Measurements from ENCODE around the gene SEPTIN2. TPM values are rescaled to one million over a fixed set of nuclear protein-coding genes. Genes with fewer than 3 reads are reported as not detected.

The SEPTIN2 gene
- total RNA-seq, 3 donors from 2014 or later, result 298 to 321 (median 299) TPM

DNA sequence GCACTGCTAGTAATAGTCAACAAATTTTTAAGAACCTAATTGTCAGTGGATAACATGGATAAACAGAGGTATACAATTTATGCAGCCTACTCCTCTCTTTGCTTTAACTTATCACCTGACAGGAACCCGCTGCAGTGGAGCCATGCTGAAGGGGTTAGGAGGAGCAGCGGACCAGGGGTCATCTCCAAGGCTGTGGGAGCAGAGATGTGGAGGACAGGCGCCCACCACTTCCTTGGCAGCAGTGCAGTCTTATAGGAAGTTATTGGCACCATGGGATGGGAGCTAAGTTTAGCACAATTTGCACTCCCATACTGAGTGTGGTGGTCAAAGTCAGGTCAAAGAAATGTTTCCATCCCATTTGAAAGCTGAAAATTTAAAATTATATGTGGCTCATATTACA, 35.9 kb upstream of the SEPTIN2 start:
- intact Hi-C loops (cut with DNase I; ENCODE audit: low total_unique reads), result no loop called here
- H3K27ac ChIP-seq, result no peak overlapping the region
- TF ChIP-seq POLR2A (IDR thresholded peaks at IDR 0.05) (no peak), POLR2AphosphoS5 (IDR thresholded peaks at IDR 0.05) (no peak)
- TF ChIP-seq, protein P1, sequence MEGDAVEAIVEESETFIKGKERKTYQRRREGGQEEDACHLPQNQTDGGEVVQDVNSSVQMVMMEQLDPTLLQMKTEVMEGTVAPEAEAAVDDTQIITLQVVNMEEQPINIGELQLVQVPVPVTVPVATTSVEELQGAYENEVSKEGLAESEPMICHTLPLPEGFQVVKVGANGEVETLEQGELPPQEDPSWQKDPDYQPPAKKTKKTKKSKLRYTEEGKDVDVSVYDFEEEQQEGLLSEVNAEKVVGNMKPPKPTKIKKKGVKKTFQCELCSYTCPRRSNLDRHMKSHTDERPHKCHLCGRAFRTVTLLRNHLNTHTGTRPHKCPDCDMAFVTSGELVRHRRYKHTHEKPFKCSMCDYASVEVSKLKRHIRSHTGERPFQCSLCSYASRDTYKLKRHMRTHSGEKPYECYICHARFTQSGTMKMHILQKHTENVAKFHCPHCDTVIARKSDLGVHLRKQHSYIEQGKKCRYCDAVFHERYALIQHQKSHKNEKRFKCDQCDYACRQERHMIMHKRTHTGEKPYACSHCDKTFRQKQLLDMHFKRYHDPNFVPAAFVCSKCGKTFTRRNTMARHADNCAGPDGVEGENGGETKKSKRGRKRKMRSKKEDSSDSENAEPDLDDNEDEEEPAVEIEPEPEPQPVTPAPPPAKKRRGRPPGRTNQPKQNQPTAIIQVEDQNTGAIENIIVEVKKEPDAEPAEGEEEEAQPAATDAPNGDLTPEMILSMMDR (IDR thresholded peaks at IDR 0.05), result no peak
- no peaks in the 10 kb centered on the region for H3K4me1 ChIP-seq
- H3K4me3 ChIP-seq, result no peak overlapping the region
- H3K36me3 ChIP-seq, result no peaks in the 10 kb centered on the region
- DNase-seq (ENCODE audit: low spot score in 2 of 2), result no peak
- H3K27me3 ChIP-seq, result no peaks in the 10 kb centered on the region
- H3K9me3 ChIP-seq, result no peaks in the 10 kb centered on the region

DNA sequence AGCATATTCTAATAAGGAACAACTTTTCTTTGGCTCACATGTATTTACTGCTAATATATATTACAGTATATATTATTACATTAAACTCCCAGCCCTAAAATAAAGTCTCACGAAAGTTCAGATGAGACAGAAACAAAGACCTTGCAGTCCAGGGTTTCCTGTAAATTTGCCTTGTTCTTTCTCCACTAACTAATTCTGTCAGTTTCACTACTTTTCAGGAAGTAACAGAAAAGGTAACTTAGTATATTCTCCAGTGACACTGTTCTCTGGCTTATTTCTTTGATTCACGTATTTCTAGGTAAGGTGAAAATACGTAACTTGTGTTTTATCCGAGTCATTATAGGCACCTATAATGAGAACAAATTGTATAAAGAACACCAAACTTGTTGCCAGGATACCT, 35.4 kb upstream of the SEPTIN2 start:
- Histone ChIP-seq H3K27ac (no peak overlapping the region), H3K4me1 (no peaks in the 10 kb centered on the region), H3K9me3 (no peaks in the 10 kb centered on the region), H3K4me3 (no peak overlapping the region), H3K36me3 (no peaks in the 10 kb centered on the region), H3K27me3 (no peaks in the 10 kb centered on the region)
- intact Hi-C loops (cut with DNase I; ENCODE audit: low total_unique reads), result no loop called here
- TF ChIP-seq POLR2AphosphoS5 (IDR thresholded peaks at IDR 0.05), result no peak
- DNase-seq (ENCODE audit: low spot score in 2 of 2), result no peak

DNA sequence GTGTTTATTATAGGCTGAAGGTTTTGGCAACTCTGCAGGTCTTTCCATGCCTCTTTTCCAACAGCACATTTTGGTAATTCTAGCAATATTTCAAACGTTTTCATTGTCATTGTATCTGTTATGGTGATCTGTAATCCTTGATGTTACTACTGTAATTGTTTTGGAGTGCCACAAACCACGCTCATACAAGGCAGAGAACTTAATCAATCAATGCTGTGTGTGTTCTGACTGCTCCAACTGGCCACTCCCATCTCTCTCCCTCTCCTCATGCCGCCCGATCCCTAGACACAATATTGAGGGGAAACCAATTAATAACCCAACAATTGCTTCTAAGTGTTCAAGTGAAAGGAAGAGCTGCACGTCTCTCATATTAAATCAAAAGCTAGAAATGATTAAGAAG, 33.2 kb upstream of the SEPTIN2 start:
- no peaks in the 10 kb centered on the region for H3K4me1 ChIP-seq
- intact Hi-C loops (cut with DNase I; ENCODE audit: low total_unique reads), result no loop called here
- no peak overlapping the region for H3K27ac ChIP-seq
- no peak for TF ChIP-seq POLR2A (IDR thresholded peaks at IDR 0.05)
- no peak for TF ChIP-seq POLR2AphosphoS5 (IDR thresholded peaks at IDR 0.05)
- TF ChIP-seq, protein P1 (IDR thresholded peaks at IDR 0.05), result no peak
- no peaks in the 10 kb centered on the region for H3K27me3 ChIP-seq
- no peaks in the 10 kb centered on the region for H3K36me3 ChIP-seq
- no peak overlapping the region for H3K4me3 ChIP-seq
- no peak for DNase-seq (ENCODE audit: low spot score in 2 of 2)
- H3K9me3 ChIP-seq, result no peaks in the 10 kb centered on the region

DNA sequence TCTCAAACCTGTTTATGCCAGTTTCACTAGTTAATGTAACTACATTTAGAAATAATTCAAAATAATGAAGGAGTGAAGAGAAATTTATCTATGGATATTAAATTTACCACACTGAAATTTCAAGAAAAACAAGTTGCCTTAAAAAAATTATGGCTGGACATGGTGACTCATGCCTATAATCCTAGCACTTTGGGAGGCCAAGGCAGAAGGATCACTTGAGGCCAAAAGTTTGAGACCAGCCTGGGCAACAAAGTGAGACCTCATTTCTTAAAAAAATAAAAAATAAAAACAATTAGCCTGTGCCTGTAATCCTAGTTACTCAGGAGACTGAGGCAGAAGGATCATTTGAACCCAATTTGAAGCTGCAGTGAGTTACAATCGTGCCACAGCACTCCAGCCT, 30.1 kb upstream of the SEPTIN2 start:
- TF ChIP-seq, protein P1 (IDR thresholded peaks at IDR 0.05), result no peak
- no peak for TF ChIP-seq POLR2A (IDR thresholded peaks at IDR 0.05)
- no peak for TF ChIP-seq POLR2AphosphoS5 (IDR thresholded peaks at IDR 0.05)
- intact Hi-C loops (cut with DNase I; ENCODE audit: low total_unique reads), result no loop called here
- DNase-seq (ENCODE audit: low spot score in 2 of 2), result no peak
- no peaks in the 10 kb centered on the region for H3K36me3 ChIP-seq
- no peaks in the 10 kb centered on the region for H3K27me3 ChIP-seq
- H3K4me1 ChIP-seq, result no peaks in the 10 kb centered on the region
- no peak overlapping the region for H3K4me3 ChIP-seq
- H3K9me3 ChIP-seq, result no peaks in the 10 kb centered on the region
- no peak overlapping the region for H3K27ac ChIP-seq

DNA sequence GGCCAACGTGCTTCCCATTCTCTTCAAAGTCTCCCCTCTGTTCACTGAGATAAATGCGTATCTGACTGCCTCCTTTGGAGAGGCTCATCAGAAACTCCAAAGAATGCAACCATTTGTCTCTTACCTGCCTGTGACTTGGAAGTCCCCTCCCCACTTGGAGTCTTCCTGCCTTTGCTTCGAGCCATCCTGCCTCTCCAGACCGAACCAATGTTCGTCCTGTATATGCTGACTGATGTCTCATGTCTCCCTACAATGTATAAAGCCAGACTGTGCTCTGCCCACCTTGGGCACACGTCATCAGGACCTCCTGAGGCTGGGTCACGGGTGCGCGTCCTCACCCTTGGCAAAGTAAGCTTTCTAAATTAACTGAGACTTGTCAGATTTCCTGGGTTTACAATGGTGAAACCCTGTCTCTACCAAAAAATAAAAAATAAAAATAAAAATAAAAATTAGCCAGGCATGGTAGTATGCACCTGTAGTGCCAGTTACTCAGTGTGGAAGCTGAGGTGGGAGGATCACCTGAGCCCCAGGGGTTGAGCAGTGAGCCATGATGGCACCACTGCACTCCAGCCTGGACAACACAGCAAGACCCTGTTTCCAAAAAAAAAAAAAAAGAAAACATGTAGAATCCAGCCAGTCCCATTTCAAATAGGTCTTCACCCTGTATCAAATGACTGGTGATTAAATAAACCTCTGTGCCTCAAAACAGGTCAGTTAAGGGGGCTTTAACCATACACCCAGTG, 29.2 kb upstream of the SEPTIN2 start:
- H3K27me3 ChIP-seq, result no peaks in the 10 kb centered on the region
- TF ChIP-seq, protein P1 (IDR thresholded peaks at IDR 0.05), result no peak
- no peak for TF ChIP-seq POLR2A (IDR thresholded peaks at IDR 0.05)
- TF ChIP-seq POLR2AphosphoS5 (IDR thresholded peaks at IDR 0.05), result no peak
- DNase-seq (ENCODE audit: low spot score in 2 of 2), result no peak
- intact Hi-C loops (cut with DNase I; ENCODE audit: low total_unique reads), result no loop called here
- H3K36me3 ChIP-seq, result no peaks in the 10 kb centered on the region
- no peaks in the 10 kb centered on the region for H3K9me3 ChIP-seq
- H3K4me3 ChIP-seq, result no peak overlapping the region
- H3K27ac ChIP-seq, result no peak overlapping the region
- H3K4me1 ChIP-seq, result no peaks in the 10 kb centered on the region

Data from breast epithelium (tissue), 4 donors.